Psoas muscle (tissue), 8 donors: ENCODE data around the gene TMEM239. TPM values are rescaled to one million over a fixed set of nuclear protein-coding genes. Genes with fewer than 3 reads are reported as not detected.

Experiments
- ATAC-seq, 4 donors: fragments of 200-7000 bp; cut with Tn5 transposase; one replicate each; pipeline ENCODE4 v1.9.1; 2020; ENCODE audit warnings: moderate library complexity in 3 of 4, mild to moderate bottlenecking in 2 of 4
- DNase-seq, 2 donors: peaks; one replicate each; pipeline ENCODE4 v3.0.0-alpha.2; 2020
- H3K27ac ChIP-seq: fragments of 200-600 bp; one replicate; pipeline ENCODE4 v1.8.0; 2022
- H3K27me3 ChIP-seq, 3 donors: fragments of 200-600 bp in 1 of 3; one replicate each; pipeline versions ENCODE4 v1.6.1 to v1.8.0; 2013 to 2022; ENCODE audit warnings: low read length in 2 of 3, mild to moderate bottlenecking in 2 of 3, moderate library complexity in 1 of 3; ENCODE audit not compliant: insufficient read depth in 3 of 3
- H3K36me3 ChIP-seq, 2 donors: fragments of 200-600 bp in 1 of 2; one replicate each; pipeline versions ENCODE4 v1.6.1 to v1.8.0; 2013 to 2022; ENCODE audit warnings: low read depth in 1 of 2, mild to moderate bottlenecking in 1 of 2, moderate library complexity in 1 of 2; ENCODE audit not compliant: insufficient read depth in 1 of 2
- H3K4me1 ChIP-seq: fragments of 200-600 bp; one replicate; pipeline ENCODE4 v1.8.0; 2022
- H3K4me3 ChIP-seq: fragments of 200-600 bp; one replicate; pipeline ENCODE4 v1.8.0; 2022; ENCODE audit warnings: mild to moderate bottlenecking
- H3K9me3 ChIP-seq: fragments of 200-600 bp; one replicate; pipeline ENCODE4 v1.8.0; 2022
- WGBS, 3 donors: extraction: QIAGEN DNeasy Blood & Tissue Kit; methylation state at CpG; one replicate each; pipeline versions ENCODE4 v1.1.6 to v1.1.7; 2013; 5-methylcytosine and 5-hydroxymethylcytosine counted together
- intact Hi-C, 2 donors: fragments of 100-400 bp; cut with DNase I; formaldehyde crosslinking; loops; one replicate each; pipeline versions ENCODE4 v1.11.0 to v1.14.2; 2022
- polyA plus RNA-seq, 3 donors: library from polyadenylated mRNA; stranded (reverse); fragments of 200-250 nt; gene quantifications; one replicate each; pipeline ENCODE4 v1.2.3, GENCODE V29; 2013
- total RNA-seq, 4 donors: library from RNA; stranded (reverse); fragmentation: NEBNext Ultra II Directional in 2 of 4; extraction: Animal tissue kit (Norgen Biotek cat#: 25700) in 2 of 4; gene quantifications; one replicate each; pipeline versions ENCODE4 v1.2.1 to v1.2.4, GENCODE V29; 2021 to 2023
- TF ChIP-seq, protein P1 (sequence below): fragments of 200-600 bp; IDR thresholded peaks from one replicate; pipeline ENCODE4 v1.8.0; 2022; ENCODE audit warnings: antibody characterized with exemption
- donor health status: healthy with polysubstance abuse.
- donor health status: DM: no; HTN: no; CAD: no; lungs with moderate emphysema.
- donor health status: Bipolar disorder and iron deficiency.
- donor health status: healthy.
- donor health status: DM: yes; HTN: yes; CAD: no.
- donor health status: DM: no; HTN: no; CAD: no.
- donor health status: DM: no; HTN: no; CAD: no.
- donor health status: DM: yes; HTN: yes; CAD: no.

TMEM239 gene
- total and polyA plus RNA-seq, 7 donors = not detected

- Histone ChIP-seq H3K9me3 (no peaks in the 10 kb centered on the region), H3K4me1 (no peaks in the 10 kb centered on the region), H3K36me3 (no peaks in the 10 kb centered on the region), H3K4me3 (no peak overlapping the region), H3K27ac (no peak overlapping the region), H3K27me3 (peaks cover 0 to 2% (median 0%) of the 10 kb centered on the region in 3 donors)
- ATAC-seq (no peak), DNase-seq (no peak)
- intact Hi-C loops = no loop called here
- WGBS, 3 donors = 83 to 88% (median 86%) methylated on average over 6 of the region's 6 CpGs
- TF ChIP-seq, protein P1, sequence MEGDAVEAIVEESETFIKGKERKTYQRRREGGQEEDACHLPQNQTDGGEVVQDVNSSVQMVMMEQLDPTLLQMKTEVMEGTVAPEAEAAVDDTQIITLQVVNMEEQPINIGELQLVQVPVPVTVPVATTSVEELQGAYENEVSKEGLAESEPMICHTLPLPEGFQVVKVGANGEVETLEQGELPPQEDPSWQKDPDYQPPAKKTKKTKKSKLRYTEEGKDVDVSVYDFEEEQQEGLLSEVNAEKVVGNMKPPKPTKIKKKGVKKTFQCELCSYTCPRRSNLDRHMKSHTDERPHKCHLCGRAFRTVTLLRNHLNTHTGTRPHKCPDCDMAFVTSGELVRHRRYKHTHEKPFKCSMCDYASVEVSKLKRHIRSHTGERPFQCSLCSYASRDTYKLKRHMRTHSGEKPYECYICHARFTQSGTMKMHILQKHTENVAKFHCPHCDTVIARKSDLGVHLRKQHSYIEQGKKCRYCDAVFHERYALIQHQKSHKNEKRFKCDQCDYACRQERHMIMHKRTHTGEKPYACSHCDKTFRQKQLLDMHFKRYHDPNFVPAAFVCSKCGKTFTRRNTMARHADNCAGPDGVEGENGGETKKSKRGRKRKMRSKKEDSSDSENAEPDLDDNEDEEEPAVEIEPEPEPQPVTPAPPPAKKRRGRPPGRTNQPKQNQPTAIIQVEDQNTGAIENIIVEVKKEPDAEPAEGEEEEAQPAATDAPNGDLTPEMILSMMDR = no peak
Measured at GRCh38 chr20:2783908-2784566, 32.1 kb upstream of the TMEM239 start.

- TF ChIP-seq, protein P1 = no peak
- H3K36me3 ChIP-seq = no peaks in the 10 kb centered on the region
- no peak overlapping the region for H3K27ac ChIP-seq
- ATAC-seq (no peak), DNase-seq (no peak)
- no peaks in the 10 kb centered on the region for H3K9me3 ChIP-seq
- H3K4me3 ChIP-seq = no peak overlapping the region
- intact Hi-C loops = no loop called here
- no peaks in the 10 kb centered on the region for H3K4me1 ChIP-seq
- WGBS, 3 donors = 87 to 92% (median 91%) methylated on average over 6 of the region's 6 CpGs
- H3K27me3 ChIP-seq = peaks cover 0 to 37% (median 11%) of the 10 kb centered on the region in 3 donors
Measured at GRCh38 chr20:2793471-2793870, 22.7 kb upstream of the TMEM239 start.

- no peaks in the 10 kb centered on the region for H3K4me1 ChIP-seq
- no peak overlapping the region for H3K27ac ChIP-seq
- DNase-seq (no peak), ATAC-seq (no peak)
- H3K4me3 ChIP-seq = no peak overlapping the region
- TF ChIP-seq, protein P1 = no peak
- H3K9me3 ChIP-seq = no peaks in the 10 kb centered on the region
- H3K27me3 ChIP-seq = peaks cover 0 to 45% (median 13%) of the 10 kb centered on the region in 3 donors
- H3K36me3 ChIP-seq = no peaks in the 10 kb centered on the region
- WGBS, 3 donors = 84 to 86% (median 86%) methylated on average over 23 of the region's 23 CpGs
- intact Hi-C loops = no loop called here
Measured at GRCh38 chr20:2794202-2794748, 21.9 kb upstream of the TMEM239 start.

- ATAC-seq = no peak
- no peak overlapping the region for H3K27ac ChIP-seq
Measured at GRCh38 chr20:2794866-2795447, 21.2 kb upstream of the TMEM239 start.

More at GRCh38 chr20:2794866-2795447, 21.2 kb upstream of the TMEM239 start:
- intact Hi-C loops = no loop called here
- no peak for DNase-seq
- TF ChIP-seq, protein P1 = no peak
- Histone ChIP-seq H3K36me3 (no peaks in the 10 kb centered on the region), H3K27me3 (peaks cover 0 to 52% (median 20%) of the 10 kb centered on the region in 3 donors), H3K4me3 (no peak overlapping the region), H3K4me1 (no peaks in the 10 kb centered on the region), H3K9me3 (no peaks in the 10 kb centered on the region)
- WGBS, 3 donors = 78 to 81% (median 80%) methylated on average over 11 of the region's 11 CpGs
